ENCODE results near the gene ANXA6. TPM values are rescaled to one million over a fixed set of nuclear protein-coding genes. Genes with fewer than 3 reads are reported as not detected.

Gene ANXA6
- total and polyA plus RNA-seq, 7 experiments from 2014 or later: 212 to 512 (median 272) TPM

- DNase-seq (no peak), ATAC-seq (no peak)
- ChIA-PET CTCF (interaction anchor here (0.5 to 10.2 kb wide), 9 partner anchors 34 to 311 kb away, joined by 3 to 238 read pairs (median 5); partner anchors contain the start of gene TNIP1), POLR2A (interaction anchor here (0.8 to 5.2 kb wide), 2 partner anchors 32 to 35 kb away, joined by 4 to 25 read pairs; partner anchors contain the start of gene TNIP1)
- intact Hi-C loops (cut with micrococcal nuclease): loop anchor here in 1 of 2 donors (2.0 kb wide), 4 partner anchors 51 to 655 kb away; no protein-coding TSS in a partner anchor
- peaks cover 0 to 1% (median 0%) of the 10 kb centered on the region in 11 donors for H3K9me3 Mint-ChIP-seq
- no peaks in the 10 kb centered on the region for H3K27me3 Mint-ChIP-seq
- Histone ChIP-seq H3K4me3 (ENCODE audit: low read length) (no peak overlapping the region), H3K27me3 (ENCODE audit: control insufficient read depth in 2 of 2, insufficient read depth in 2 of 2, low read length in 2 of 2) (no peaks in the 10 kb centered on the region), H3K9me3 (ENCODE audit: control insufficient read depth in 2 of 3, low read length in 3 of 3) (no peaks in the 10 kb centered on the region), H3K27ac (ENCODE audit: low read depth, low read length) (no peak overlapping the region), H3K4me1 (ENCODE audit: control insufficient read depth in 2 of 2, insufficient read depth in 2 of 2, low read length in 2 of 2) (no peaks in the 10 kb centered on the region), H3K36me3 (ENCODE audit: control insufficient read depth in 2 of 3, insufficient read depth in 3 of 3, low read length in 3 of 3) (peaks cover 46 to 69% (median 49%) of the 10 kb centered on the region in 3 experiments)
- peaks cover 0 to 37% (median 15%) of the 10 kb centered on the region in 5 donors for H3K36me3 Mint-ChIP-seq
- H3K27ac Mint-ChIP-seq: peak overlapping the region in 2 of 9 donors; percentile 15 to 33
- H3K4me1 Mint-ChIP-seq: peaks cover 0 to 17% (median 13%) of the 10 kb centered on the region in 7 donors
- no peak overlapping the region for H3K4me3 Mint-ChIP-seq
These were observed 43.9 kb downstream of the ANXA6 start for GRCh38 chr5:151113651-151114050.

- ChIA-PET CTCF (interaction anchor here (0.8 to 10.2 kb wide), 4 partner anchors 21 to 59 kb away, joined by 3 to 238 read pairs (median 54); no protein-coding TSS in a partner anchor), POLR2A (interaction anchor here (0.6 kb wide), 1 partner anchor 653 kb away, joined by 5 read pairs; no protein-coding TSS in a partner anchor)
- Mint-ChIP-seq H3K36me3 (peaks cover 10 to 51% (median 31%) of the 10 kb centered on the region in 5 donors), H3K4me1 (peaks cover 4 to 18% (median 15%) of the 10 kb centered on the region in 7 donors), H3K27ac (peak overlapping the region in 4 of 9 donors; percentile 22 to 73 (median 48)), H3K4me3 (no peak overlapping the region), H3K27me3 (no peaks in the 10 kb centered on the region), H3K9me3 (no peaks in the 10 kb centered on the region)
- intact Hi-C loops (cut with micrococcal nuclease): no loop called here
- Histone ChIP-seq H3K27me3 (ENCODE audit: control insufficient read depth in 2 of 2, insufficient read depth in 2 of 2, low read length in 2 of 2) (no peaks in the 10 kb centered on the region), H3K27ac (ENCODE audit: low read depth, low read length) (no peak overlapping the region), H3K4me3 (ENCODE audit: low read length) (no peak overlapping the region), H3K4me1 (ENCODE audit: control insufficient read depth in 2 of 2, insufficient read depth in 2 of 2, low read length in 2 of 2) (no peaks in the 10 kb centered on the region), H3K36me3 (ENCODE audit: control insufficient read depth in 2 of 3, insufficient read depth in 3 of 3, low read length in 3 of 3) (peaks cover 50 to 70% (median 55%) of the 10 kb centered on the region in 3 experiments), H3K9me3 (ENCODE audit: control insufficient read depth in 2 of 3, low read length in 3 of 3) (no peaks in the 10 kb centered on the region)
- no peak for DNase-seq
- no peak for ATAC-seq
These were observed 46.6 kb downstream of the ANXA6 start for GRCh38 chr5:151110992-151111391.

GRCh38 chr5:151110122-151110681 is 47.4 kb downstream of the ANXA6 start:
- Mint-ChIP-seq H3K4me3 (no peak overlapping the region), H3K27me3 (no peaks in the 10 kb centered on the region), H3K4me1 (peaks cover under 1 to 14% (median 10%) of the 10 kb centered on the region in 7 donors), H3K36me3 (peaks cover 10 to 52% (median 31%) of the 10 kb centered on the region in 5 donors), H3K9me3 (no peaks in the 10 kb centered on the region), H3K27ac (peak overlapping the region in 6 of 9 donors; percentile 22 to 73 (median 56))
- intact Hi-C loops (cut with micrococcal nuclease): no loop called here
- ChIA-PET POLR2A (interaction anchor here (1.3 kb wide), 1 partner anchor 11 kb away, joined by 3 read pairs; no protein-coding TSS in a partner anchor), CTCF (interaction anchor here (0.7 to 10.2 kb wide), 3 partner anchors 19 to 59 kb away, joined by 3 to 238 read pairs (median 8); no protein-coding TSS in a partner anchor)
- H3K27me3 ChIP-seq (ENCODE audit: control insufficient read depth in 2 of 2, insufficient read depth in 2 of 2, low read length in 2 of 2): no peaks in the 10 kb centered on the region
- DNase-seq (no peak), ATAC-seq (no peak)
- H3K9me3 ChIP-seq (ENCODE audit: control insufficient read depth in 2 of 3, low read length in 3 of 3): no peaks in the 10 kb centered on the region
- H3K36me3 ChIP-seq (ENCODE audit: control insufficient read depth in 2 of 3, insufficient read depth in 3 of 3, low read length in 3 of 3): peaks cover 50 to 77% (median 55%) of the 10 kb centered on the region in 3 experiments
- no peak overlapping the region for H3K4me3 ChIP-seq (ENCODE audit: low read length)
- H3K4me1 ChIP-seq (ENCODE audit: control insufficient read depth in 2 of 2, insufficient read depth in 2 of 2, low read length in 2 of 2): no peaks in the 10 kb centered on the region
- H3K27ac ChIP-seq (ENCODE audit: low read depth, low read length): no peak overlapping the region

GRCh38 chr5:151108566-151108965 is 49.0 kb downstream of the ANXA6 start:
- no peaks in the 10 kb centered on the region for H3K27me3 ChIP-seq (ENCODE audit: control insufficient read depth in 2 of 2, insufficient read depth in 2 of 2, low read length in 2 of 2)
- POLR2A ChIA-PET: no interaction called here

GRCh38 chr5:151107738-151108520 is 49.6 kb downstream of the ANXA6 start:
- H3K27me3 ChIP-seq (ENCODE audit: control insufficient read depth in 2 of 2, insufficient read depth in 2 of 2, low read length in 2 of 2): no peaks in the 10 kb centered on the region
- no peaks in the 10 kb centered on the region for H3K4me1 ChIP-seq (ENCODE audit: control insufficient read depth in 2 of 2, insufficient read depth in 2 of 2, low read length in 2 of 2)
- Mint-ChIP-seq H3K9me3 (no peaks in the 10 kb centered on the region), H3K27ac (peak overlapping the region in 8 of 9 donors; percentile 0 to 82 (median 26)), H3K4me3 (no peak overlapping the region), H3K4me1 (peaks cover 0 to 14% (median 6%) of the 10 kb centered on the region in 7 donors), H3K27me3 (no peaks in the 10 kb centered on the region), H3K36me3 (peaks cover 15 to 59% (median 35%) of the 10 kb centered on the region in 5 donors)
- no peak overlapping the region for H3K4me3 ChIP-seq (ENCODE audit: low read length)
- CTCF ChIA-PET: interaction anchor here (0.6 to 1.2 kb wide), 2 partner anchors 9 to 56 kb away, joined by 3 read pairs; no protein-coding TSS in a partner anchor
- no peak for DNase-seq
- H3K36me3 ChIP-seq (ENCODE audit: control insufficient read depth in 2 of 3, insufficient read depth in 3 of 3, low read length in 3 of 3): peaks cover 55 to 93% (median 76%) of the 10 kb centered on the region in 3 experiments
- no peak for ATAC-seq
- intact Hi-C loops (cut with micrococcal nuclease): no loop called here
- no peaks in the 10 kb centered on the region for H3K9me3 ChIP-seq (ENCODE audit: control insufficient read depth in 2 of 3, low read length in 3 of 3)
- POLR2A ChIA-PET: no interaction called here
- no peak overlapping the region for H3K27ac ChIP-seq (ENCODE audit: low read depth, low read length)

More at GRCh38 chr5:151108566-151108965, 49.0 kb downstream of the ANXA6 start:
- peaks cover 14 to 55% (median 32%) of the 10 kb centered on the region in 5 donors for H3K36me3 Mint-ChIP-seq
- no peak overlapping the region for H3K4me3 Mint-ChIP-seq
- H3K27ac ChIP-seq (ENCODE audit: low read depth, low read length): no peak overlapping the region
- no peak for DNase-seq
- no peaks in the 10 kb centered on the region for H3K9me3 ChIP-seq (ENCODE audit: control insufficient read depth in 2 of 3, low read length in 3 of 3)
- peak overlapping the region in 6 of 9 donors; percentile 21 to 62 (median 36) for H3K27ac Mint-ChIP-seq
- no peaks in the 10 kb centered on the region for H3K4me1 ChIP-seq (ENCODE audit: control insufficient read depth in 2 of 2, insufficient read depth in 2 of 2, low read length in 2 of 2)
- ATAC-seq: no peak
- peaks cover 0 to 14% (median 6%) of the 10 kb centered on the region in 7 donors for H3K4me1 Mint-ChIP-seq
- intact Hi-C loops (cut with micrococcal nuclease): no loop called here
- CTCF ChIA-PET: interaction anchor here (10.2 kb wide), 1 partner anchor 57 kb away, joined by 238 read pairs; no protein-coding TSS in a partner anchor
- H3K36me3 ChIP-seq (ENCODE audit: control insufficient read depth in 2 of 3, insufficient read depth in 3 of 3, low read length in 3 of 3): peaks cover 52 to 88% (median 70%) of the 10 kb centered on the region in 3 experiments
- no peaks in the 10 kb centered on the region for H3K9me3 Mint-ChIP-seq
- no peak overlapping the region for H3K4me3 ChIP-seq (ENCODE audit: low read length)
- no peaks in the 10 kb centered on the region for H3K27me3 Mint-ChIP-seq

GRCh38 chr5:151107084-151107483 is 50.5 kb downstream of the ANXA6 start:
- ChIA-PET CTCF (interaction anchor here (0.6 to 1.2 kb wide), 3 partner anchors 8 to 58 kb away, joined by 3 to 4 read pairs (median 3); no protein-coding TSS in a partner anchor), POLR2A (no interaction called here)
- H3K9me3 ChIP-seq (ENCODE audit: control insufficient read depth in 2 of 3, low read length in 3 of 3): no peaks in the 10 kb centered on the region
- no peak overlapping the region for H3K27ac ChIP-seq (ENCODE audit: low read depth, low read length)
- no peaks in the 10 kb centered on the region for H3K27me3 ChIP-seq (ENCODE audit: control insufficient read depth in 2 of 2, insufficient read depth in 2 of 2, low read length in 2 of 2)
- Mint-ChIP-seq H3K9me3 (no peaks in the 10 kb centered on the region), H3K27me3 (no peaks in the 10 kb centered on the region), H3K4me3 (no peak overlapping the region), H3K36me3 (peaks cover 15 to 59% (median 36%) of the 10 kb centered on the region in 5 donors), H3K27ac (peak overlapping the region in 5 of 9 donors; percentile 28 to 79 (median 58)), H3K4me1 (peaks cover 0 to 14% (median 6%) of the 10 kb centered on the region in 7 donors)
- no peak overlapping the region for H3K4me3 ChIP-seq (ENCODE audit: low read length)
- intact Hi-C loops (cut with micrococcal nuclease): no loop called here
- no peaks in the 10 kb centered on the region for H3K4me1 ChIP-seq (ENCODE audit: control insufficient read depth in 2 of 2, insufficient read depth in 2 of 2, low read length in 2 of 2)
- H3K36me3 ChIP-seq (ENCODE audit: control insufficient read depth in 2 of 3, insufficient read depth in 3 of 3, low read length in 3 of 3): peaks cover 61 to 96% (median 78%) of the 10 kb centered on the region in 3 experiments
- DNase-seq (no peak), ATAC-seq (no peak)

Measured in naive thymus-derived CD4-positive, alpha-beta T cell (primary cell).